ENCODE results near the gene SCYGR4.
"Not testable (repeated sequence)": the region's sequence is repeated elsewhere in the genome, so short reads cannot be mapped to it uniquely, and the experiment has no call there.

Gene SCYGR4

GRCh38 chr2:227665189-227665940 lies 48.1 kb downstream of the SCYGR4 start:
- no peaks in the 10 kb centered on the region for H3K36me3 ChIP-seq
- no peak for DNase-seq
- no peak for TF ChIP-seq CTCF (IDR thresholded peaks at IDR 0.05)
- H3K27ac ChIP-seq: no peak overlapping the region
- intact Hi-C loops (cut with DNase I; ENCODE audit: low total_unique reads): no loop called here
- H3K27me3 ChIP-seq: no peaks in the 10 kb centered on the region
- H3K4me1 ChIP-seq: no peaks in the 10 kb centered on the region
- H3K9me3 ChIP-seq: no peaks in the 10 kb centered on the region
- no peak overlapping the region for H3K4me3 ChIP-seq

DNA sequence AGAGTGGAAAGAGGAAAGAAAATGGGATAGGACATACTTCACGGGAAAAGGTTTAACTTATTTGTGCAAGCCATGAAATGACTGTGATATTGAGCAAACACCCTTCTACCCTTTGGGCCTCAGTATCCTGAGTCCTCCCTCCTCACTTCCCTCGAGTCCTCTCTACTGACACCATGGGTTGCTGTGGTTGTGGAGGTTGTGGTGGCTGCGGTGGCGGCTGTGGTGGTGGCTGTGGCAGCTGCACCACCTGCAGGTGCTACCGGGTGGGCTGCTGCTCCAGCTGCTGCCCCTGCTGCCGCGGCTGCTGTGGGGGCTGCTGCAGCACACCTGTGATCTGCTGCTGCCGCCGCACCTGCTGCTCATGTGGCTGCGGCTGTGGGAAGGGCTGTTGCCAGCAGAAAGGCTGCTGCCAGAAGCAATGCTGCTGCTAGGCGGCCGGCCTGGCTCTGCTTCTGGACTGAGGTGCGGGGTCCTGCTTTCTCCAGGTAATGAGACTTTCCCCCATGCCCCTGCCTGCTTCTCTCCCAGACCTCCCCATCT lies 49.4 kb downstream of the SCYGR4 start, which contains the start of gene SCYGR5:
Gene SCYGR5, plus strand, starts transcription at position 174 of the 540 bp plus-strand sequence. Its CDS starts 0 bp downstream, at position 174.
- H3K27me3 ChIP-seq; H3K4me3 ChIP-seq; H3K36me3 ChIP-seq; intact Hi-C loops (cut with DNase I; ENCODE audit: low total_unique reads); H3K9me3 ChIP-seq; H3K27ac ChIP-seq; DNase-seq; H3K4me1 ChIP-seq: not testable (repeated sequence)
